SJCRH30 (cell line): ENCODE measurements around the gene EHMT1. TPM values are rescaled to one million over a fixed set of nuclear protein-coding genes. Genes with fewer than 3 reads are reported as not detected.
"Not testable (repeated sequence)": the region's sequence is repeated elsewhere in the genome, so short reads cannot be mapped to it uniquely, and the experiment has no call there.

Source experiments
- DNase-seq, 2 experiments: peaks; one replicate each; pipeline ENCODE4 v3.0.0-alpha.2; 2015 to 2020
- H3K27ac ChIP-seq: fragments of 250-450 bp; sonication (Bioruptor Pico); 2 replicates; pipeline ENCODE4 v1.5.1; 2020; ENCODE audit warnings: mild to moderate bottlenecking, moderate library complexity
- H3K27me3 ChIP-seq: fragments of 250-450 bp; sonication (Bioruptor Pico); 2 replicates; pipeline ENCODE4 v1.5.1; 2020; ENCODE audit warnings: mild to moderate bottlenecking, moderate library complexity
- H3K36me3 ChIP-seq: fragments of 250-450 bp; sonication (Bioruptor Pico); 2 replicates; pipeline ENCODE4 v1.5.1; 2020; ENCODE audit warnings: mild to moderate bottlenecking, moderate library complexity
- H3K4me1 ChIP-seq: fragments of 250-450 bp; sonication (Bioruptor Pico); 2 replicates; pipeline ENCODE4 v1.5.1; 2020; ENCODE audit warnings: mild to moderate bottlenecking, moderate library complexity
- H3K4me3 ChIP-seq: fragments of 250-450 bp; sonication (Bioruptor Pico); 2 replicates; pipeline ENCODE4 v1.5.1; 2020; ENCODE audit warnings: mild to moderate bottlenecking, moderate library complexity
- H3K9me3 ChIP-seq: fragments of 250-450 bp; sonication (Bioruptor Pico); replicated peaks from 2 replicates; pipeline ENCODE4 v1.5.1; 2020; ENCODE audit warnings: mild to moderate bottlenecking, moderate library complexity
- total RNA-seq: library from RNA; depleted of rRNA; stranded (reverse); fragments of >200 nt; shearing (Covaris generic); gene quantifications from 2 replicates; pipeline ENCODE4 v1.2.3, GENCODE V29; 2014

EHMT1 gene
- total RNA-seq, 1 experiment from 2014 or later = 79.6 TPM

DNA sequence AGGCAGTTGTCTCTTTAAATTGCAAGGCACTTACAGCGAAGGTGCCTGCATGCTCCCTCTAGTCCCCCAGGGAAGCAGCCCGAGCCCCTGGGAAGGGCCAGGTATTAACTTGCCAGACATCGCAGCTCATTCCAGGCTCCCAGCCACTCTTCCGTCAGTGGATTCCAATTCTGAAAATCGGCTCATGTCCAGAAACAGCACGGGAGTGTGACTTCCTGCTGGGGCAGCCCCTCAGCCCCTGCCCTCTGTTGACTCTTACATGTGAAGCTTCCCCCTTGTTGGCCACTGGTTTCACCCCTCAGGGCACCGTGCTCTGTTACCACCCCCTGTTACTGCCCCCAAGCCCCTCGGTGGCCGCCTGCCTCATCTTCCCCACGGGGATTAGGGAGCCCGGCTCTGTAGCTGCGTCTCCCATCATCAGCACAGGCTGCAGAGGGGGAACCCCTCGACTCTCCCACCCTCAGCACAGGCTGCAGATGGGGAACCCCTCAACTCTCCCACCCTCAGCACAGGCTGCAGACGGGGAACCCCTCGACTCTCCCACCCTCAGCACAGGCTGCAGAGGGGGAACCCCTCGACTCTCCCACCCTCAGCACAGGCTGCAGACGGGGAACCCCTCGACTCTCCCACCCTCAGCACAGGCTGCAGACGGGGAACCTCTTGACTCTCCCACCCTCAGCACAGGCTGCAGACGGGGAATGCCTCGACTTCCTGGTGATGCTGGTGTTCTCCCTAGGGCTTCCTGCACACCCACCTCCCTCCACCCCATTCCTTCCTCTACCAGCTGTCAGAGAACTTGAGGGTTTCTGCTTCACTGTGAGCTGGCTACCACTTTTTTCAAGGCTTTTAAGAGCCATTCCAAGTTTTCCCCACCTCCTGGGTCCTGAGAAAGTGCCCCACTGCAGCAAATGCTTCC, 247.7 kb downstream of the EHMT1 start:
- Histone ChIP-seq H3K27ac (no peak overlapping the region), H3K36me3 (no peaks in the 10 kb centered on the region), H3K9me3 (no peaks in the 10 kb centered on the region), H3K4me1 (no peaks in the 10 kb centered on the region), H3K27me3 (no peaks in the 10 kb centered on the region), H3K4me3 (no peak overlapping the region)
- no peak for DNase-seq

DNA sequence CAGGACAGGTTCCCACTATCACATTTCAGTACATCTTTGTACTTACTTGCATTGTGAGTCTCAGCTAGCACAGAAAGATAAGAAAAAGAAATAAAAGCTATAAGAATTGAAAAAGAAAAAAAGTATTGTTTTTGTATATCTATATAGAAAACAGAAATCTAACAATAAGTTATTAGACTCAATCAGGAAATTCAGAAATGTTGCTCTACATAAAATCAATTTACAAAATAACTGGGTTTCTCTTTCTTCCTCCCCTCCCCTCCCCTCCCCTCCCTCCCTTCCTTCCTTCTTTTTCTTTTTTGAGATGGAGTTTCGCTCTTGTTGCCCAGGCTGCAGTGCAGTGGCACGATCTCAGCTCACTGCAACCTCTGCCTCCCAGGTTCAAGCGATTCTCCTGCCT, 251.6 kb downstream of the EHMT1 start:
- H3K4me3 ChIP-seq = no peak overlapping the region
- no peaks in the 10 kb centered on the region for H3K27me3 ChIP-seq
- H3K27ac ChIP-seq = no peak overlapping the region
- H3K9me3 ChIP-seq = no peaks in the 10 kb centered on the region
- no peaks in the 10 kb centered on the region for H3K4me1 ChIP-seq
- no peaks in the 10 kb centered on the region for H3K36me3 ChIP-seq
- DNase-seq = no peak

DNA sequence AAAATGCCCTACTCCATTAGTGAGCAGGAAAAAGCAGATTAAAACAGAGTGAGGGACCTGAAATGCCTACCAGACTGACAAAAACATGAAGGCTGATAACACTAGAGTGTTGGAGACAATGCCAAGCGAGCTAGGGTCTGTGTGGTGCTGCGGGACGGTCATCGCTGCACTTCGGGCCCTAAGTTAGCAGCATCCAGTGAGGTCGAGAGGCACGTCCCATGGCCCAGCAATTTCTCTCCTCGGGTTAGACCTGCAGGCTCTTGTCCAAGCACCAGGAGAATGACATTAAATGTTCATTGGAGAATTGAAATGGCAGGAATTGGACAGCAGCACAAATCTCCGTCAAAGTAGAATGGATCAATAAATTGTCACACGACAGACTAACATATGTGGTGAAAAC, 253.5 kb downstream of the EHMT1 start:
- no peak for DNase-seq
- H3K27me3 ChIP-seq = no peaks in the 10 kb centered on the region
- no peaks in the 10 kb centered on the region for H3K9me3 ChIP-seq
- H3K27ac ChIP-seq = no peak overlapping the region
- no peaks in the 10 kb centered on the region for H3K36me3 ChIP-seq
- H3K4me3 ChIP-seq = no peak overlapping the region
- no peaks in the 10 kb centered on the region for H3K4me1 ChIP-seq

DNA sequence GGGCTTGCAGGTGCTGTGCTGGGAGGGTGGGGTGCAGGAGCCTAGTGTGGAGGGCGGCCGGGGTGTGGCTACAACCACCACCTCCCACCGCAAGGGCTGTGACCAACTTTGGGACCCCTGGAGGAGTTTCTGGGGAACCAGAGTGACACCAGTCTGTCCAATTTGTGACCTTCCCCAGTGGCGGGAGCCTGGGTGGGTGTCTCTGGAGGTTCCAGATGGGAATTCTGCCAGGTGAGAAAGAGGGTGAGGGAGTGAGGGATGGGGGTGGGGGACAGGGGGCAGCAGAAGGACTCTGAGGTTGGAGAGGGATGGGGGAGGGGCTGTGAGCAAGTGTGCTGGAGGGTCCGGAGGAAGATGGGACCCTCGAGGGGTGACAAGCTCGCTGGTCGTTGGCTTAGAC, 254.6 kb downstream of the EHMT1 start:
- Histone ChIP-seq H3K4me1 (no peaks in the 10 kb centered on the region), H3K9me3 (no peaks in the 10 kb centered on the region), H3K4me3 (no peak overlapping the region), H3K27ac (no peak overlapping the region), H3K36me3 (no peaks in the 10 kb centered on the region), H3K27me3 (no peaks in the 10 kb centered on the region)
- no peak for DNase-seq

DNA sequence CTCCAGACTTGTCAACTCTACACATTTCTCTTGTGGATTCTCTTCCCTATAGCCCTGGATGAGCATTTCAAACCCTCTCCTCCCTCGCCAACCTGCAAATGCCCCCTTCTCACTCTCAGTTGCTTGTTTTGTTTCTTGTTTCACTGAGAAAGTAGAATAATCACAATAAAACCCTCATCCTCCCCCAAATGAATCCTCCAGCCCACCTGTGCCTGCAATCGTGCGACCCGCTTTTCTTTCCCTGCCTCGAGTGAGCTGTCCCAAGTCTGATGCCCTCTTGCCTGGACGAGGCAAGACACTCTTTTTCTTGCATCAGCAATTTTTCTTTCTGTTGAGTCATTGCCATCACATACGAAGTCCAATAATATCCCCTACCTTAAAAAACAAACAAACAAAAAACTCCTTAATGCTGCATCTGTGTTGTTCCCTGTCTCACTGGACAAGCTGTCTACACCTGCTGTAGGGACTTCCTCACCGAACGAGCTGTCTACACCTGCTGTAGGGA, 255.1 kb downstream of the EHMT1 start:
- Histone ChIP-seq H3K4me1 (no peaks in the 10 kb centered on the region), H3K4me3 (no peak overlapping the region), H3K9me3 (no peaks in the 10 kb centered on the region), H3K27ac (no peak overlapping the region), H3K36me3 (no peaks in the 10 kb centered on the region), H3K27me3 (no peaks in the 10 kb centered on the region)
- DNase-seq = no peak

DNA sequence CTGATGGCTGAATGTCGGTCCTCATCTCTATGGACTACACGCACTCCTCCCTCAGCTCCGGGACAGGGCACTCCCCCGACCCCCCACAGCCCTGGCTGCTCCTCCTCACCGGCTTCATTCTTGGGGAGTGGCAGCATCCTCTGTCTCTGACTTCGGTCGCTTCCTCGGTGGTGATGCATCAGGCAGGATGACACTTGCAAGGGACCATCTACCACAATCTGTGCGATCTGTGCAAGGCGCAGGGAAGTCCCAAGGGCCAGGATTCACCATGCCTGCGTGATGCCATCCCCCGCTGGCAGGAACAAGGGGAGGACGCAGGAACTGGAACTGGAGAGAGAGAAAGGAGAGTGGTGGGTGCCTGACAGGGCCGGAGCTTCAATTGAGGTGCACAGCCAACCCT, 256.5 kb downstream of the EHMT1 start:
- DNase-seq = no peak

DNA sequence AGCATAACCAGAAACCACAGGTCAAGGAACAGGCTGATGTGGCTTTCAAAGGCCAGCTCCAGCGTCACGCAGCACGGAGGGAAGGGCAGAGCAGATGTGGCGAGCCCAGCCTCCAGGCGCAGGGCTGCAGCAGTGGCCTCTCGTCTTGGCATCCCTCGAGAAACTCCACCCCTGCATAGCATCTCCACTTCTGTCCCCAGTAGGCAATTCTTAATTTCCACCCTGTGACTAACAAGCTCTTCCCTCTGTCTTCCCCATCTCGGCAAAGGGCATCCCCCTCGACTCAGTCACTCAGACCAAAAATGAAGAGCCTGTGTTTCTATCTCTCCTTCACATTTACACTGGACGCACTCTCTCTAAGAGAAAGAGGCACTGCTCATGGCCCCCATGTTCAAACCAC, 257.0 kb downstream of the EHMT1 start:
- no peak for DNase-seq
- Histone ChIP-seq H3K9me3 (no peaks in the 10 kb centered on the region), H3K27me3 (no peaks in the 10 kb centered on the region), H3K4me1 (no peaks in the 10 kb centered on the region), H3K27ac (no peak overlapping the region), H3K36me3 (no peaks in the 10 kb centered on the region), H3K4me3 (no peak overlapping the region)

More for the DNA sequence above, 256.5 kb downstream of the EHMT1 start:
- Histone ChIP-seq H3K27ac (no peak overlapping the region), H3K4me3 (no peak overlapping the region), H3K27me3 (no peaks in the 10 kb centered on the region), H3K36me3 (no peaks in the 10 kb centered on the region), H3K4me1 (no peaks in the 10 kb centered on the region), H3K9me3 (no peaks in the 10 kb centered on the region)

DNA sequence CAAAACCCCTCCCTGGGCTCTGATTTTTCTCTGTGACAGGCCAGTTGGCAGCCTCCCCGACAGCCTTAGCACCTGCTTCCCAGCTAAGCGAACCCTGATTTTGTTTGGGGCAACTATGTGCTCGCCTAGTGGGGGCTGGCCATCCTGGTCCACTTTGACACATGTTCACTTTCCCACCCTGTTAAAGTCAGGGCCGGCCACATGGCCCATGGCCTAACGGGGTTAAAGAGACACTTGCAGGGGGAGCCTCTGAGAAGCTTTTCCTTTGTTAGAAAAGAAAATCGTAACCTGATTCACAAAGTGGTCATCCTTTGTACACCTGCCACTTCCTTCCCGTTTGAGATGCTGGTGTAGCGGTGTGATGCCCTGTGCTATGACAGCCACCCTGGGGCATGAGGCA, 257.5 kb downstream of the EHMT1 start:
- no peaks in the 10 kb centered on the region for H3K36me3 ChIP-seq
- no peak for DNase-seq
- no peak overlapping the region for H3K4me3 ChIP-seq
- no peaks in the 10 kb centered on the region for H3K27me3 ChIP-seq
- no peak overlapping the region for H3K27ac ChIP-seq
- no peaks in the 10 kb centered on the region for H3K9me3 ChIP-seq
- no peaks in the 10 kb centered on the region for H3K4me1 ChIP-seq

DNA sequence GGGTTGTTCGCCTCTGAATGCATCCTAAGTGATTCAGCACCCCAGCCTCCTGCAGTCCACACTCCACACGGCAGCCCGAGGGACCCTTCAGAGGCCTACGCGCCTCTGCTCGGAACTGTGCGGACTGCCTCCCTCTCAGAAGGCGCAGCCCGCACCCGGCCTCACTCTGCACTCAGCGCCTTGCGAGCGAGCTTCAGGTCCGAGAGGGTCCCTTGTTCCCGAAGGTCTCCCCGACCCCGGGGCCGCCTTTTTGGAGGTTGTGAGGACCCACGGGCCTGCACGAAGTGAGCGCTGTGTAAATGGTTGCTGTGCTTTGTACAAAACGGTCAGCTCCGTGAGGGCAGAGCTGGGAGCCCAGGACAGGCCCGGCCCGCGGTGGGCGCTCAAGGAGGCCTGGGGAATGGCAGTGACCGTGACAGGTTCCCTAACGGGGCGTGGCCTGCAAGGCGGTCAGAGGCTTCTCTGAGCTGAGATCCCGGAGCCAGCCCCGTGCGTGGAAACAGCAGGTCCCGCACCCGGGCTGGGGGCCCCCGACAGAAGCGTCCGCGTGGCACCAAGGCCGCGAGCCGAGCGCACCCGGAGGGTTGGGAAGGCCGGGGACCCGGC, 258.1 kb downstream of the EHMT1 start:
- no peaks in the 10 kb centered on the region for H3K36me3 ChIP-seq
- H3K9me3 ChIP-seq = no peaks in the 10 kb centered on the region
- H3K4me3 ChIP-seq = no peak overlapping the region
- DNase-seq = no peak
- H3K4me1 ChIP-seq = no peaks in the 10 kb centered on the region
- H3K27ac ChIP-seq = no peak overlapping the region
- H3K27me3 ChIP-seq = no peaks in the 10 kb centered on the region

DNA sequence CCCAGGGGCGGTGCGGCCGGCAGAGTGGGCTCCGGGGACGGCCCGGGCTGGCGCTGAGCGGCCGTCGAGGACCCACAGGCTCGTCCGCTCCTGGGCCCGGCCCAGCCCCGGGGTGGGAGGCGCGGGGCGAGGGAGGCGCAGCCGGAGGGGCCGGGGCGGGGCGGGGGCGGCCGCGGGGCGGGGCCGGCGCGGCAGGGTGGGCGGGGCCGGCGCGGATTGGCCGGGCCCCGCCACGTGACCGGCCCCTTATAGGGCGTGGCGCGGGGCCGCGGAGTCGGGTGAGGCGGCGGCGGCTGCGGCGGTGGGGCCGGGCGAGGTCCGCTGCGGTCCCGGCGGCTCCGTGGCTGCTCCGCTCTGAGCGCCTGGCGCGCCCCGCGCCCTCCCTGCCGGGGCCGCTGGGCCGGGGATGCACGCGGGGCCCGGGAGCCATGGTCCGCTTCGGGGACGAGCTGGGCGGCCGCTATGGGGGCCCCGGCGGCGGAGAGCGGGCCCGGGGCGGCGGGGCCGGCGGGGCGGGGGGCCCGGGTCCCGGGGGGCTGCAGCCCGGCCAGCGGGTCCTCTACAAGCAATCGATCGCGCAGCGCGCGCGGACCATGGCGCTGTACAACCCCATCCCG, 258.8 kb downstream of the EHMT1 start, which contains the start of gene CACNA1B:
Gene CACNA1B, plus strand, starts transcription at position 277 of the 617 bp plus-strand sequence. Its CDS starts 152 bp downstream, at position 429.
- H3K4me1 ChIP-seq, H3K9me3 ChIP-seq, H3K27ac ChIP-seq, DNase-seq, H3K27me3 ChIP-seq, H3K36me3 ChIP-seq, H3K4me3 ChIP-seq: not testable (repeated sequence)

DNA sequence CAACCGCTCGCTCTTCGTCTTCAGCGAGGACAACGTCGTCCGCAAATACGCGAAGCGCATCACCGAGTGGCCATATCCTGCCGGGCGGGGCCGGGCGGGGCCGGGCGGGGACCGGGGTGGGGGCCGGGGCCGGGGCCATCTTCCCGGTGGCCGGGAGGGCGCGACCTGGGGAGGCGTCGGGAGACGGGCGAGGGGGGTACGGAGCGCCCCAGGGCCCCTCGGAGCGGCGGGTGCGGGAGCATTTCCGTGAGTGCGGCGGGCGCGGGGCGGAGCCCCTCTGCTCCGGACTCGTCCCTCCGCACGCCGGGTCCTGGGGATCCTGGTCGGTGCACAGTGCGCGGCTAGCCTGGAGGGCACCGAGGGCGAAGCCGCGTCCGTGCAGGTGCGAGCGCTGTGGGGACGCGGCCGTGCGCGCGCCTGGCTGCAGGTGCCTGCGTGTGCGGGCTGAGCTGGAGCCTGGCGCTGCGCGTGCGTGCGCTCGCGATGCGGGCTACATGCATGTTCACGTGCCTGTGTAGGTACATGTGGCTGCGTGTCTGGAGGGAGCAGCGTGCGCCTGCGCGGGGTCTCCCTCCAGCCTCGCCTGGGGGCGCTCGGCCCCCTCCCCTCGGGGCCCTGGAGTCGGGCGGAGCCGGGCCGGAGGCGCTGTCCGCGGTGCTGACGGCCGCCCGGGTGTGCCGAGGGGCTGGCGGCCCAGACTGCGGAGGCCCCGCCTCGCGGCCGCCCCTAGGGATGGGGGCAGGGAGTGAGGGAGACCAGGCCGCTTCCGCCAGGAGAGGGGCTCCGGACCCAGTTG, 259.5 kb downstream of the EHMT1 start:
- H3K27me3 ChIP-seq = no peaks in the 10 kb centered on the region
- no peak for DNase-seq
- H3K4me3 ChIP-seq = no peak overlapping the region
- no peak overlapping the region for H3K27ac ChIP-seq
- H3K4me1 ChIP-seq = no peaks in the 10 kb centered on the region
- no peaks in the 10 kb centered on the region for H3K9me3 ChIP-seq
- no peaks in the 10 kb centered on the region for H3K36me3 ChIP-seq

DNA sequence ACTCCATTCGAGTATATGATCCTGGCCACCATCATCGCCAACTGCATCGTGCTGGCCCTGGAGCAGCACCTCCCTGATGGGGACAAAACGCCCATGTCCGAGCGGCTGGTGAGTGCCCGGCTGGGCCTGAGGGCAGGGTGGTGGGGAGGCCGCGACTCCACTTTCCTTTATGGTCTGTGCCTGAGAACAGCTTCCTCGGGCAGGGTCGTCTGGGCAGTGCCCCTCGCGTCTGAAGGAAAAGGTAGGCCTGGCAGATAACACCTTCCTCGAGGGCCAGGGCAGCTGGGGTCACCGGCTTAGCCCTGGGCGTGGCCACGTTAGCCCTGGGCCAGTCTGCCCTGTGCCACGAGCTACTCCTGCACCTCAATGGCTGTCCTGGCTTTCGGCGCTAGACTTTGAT, 260.2 kb downstream of the EHMT1 start:
- Histone ChIP-seq H3K4me1 (no peaks in the 10 kb centered on the region), H3K27ac (no peak overlapping the region), H3K4me3 (no peak overlapping the region), H3K9me3 (no peaks in the 10 kb centered on the region), H3K27me3 (no peaks in the 10 kb centered on the region), H3K36me3 (no peaks in the 10 kb centered on the region)
- no peak for DNase-seq

DNA sequence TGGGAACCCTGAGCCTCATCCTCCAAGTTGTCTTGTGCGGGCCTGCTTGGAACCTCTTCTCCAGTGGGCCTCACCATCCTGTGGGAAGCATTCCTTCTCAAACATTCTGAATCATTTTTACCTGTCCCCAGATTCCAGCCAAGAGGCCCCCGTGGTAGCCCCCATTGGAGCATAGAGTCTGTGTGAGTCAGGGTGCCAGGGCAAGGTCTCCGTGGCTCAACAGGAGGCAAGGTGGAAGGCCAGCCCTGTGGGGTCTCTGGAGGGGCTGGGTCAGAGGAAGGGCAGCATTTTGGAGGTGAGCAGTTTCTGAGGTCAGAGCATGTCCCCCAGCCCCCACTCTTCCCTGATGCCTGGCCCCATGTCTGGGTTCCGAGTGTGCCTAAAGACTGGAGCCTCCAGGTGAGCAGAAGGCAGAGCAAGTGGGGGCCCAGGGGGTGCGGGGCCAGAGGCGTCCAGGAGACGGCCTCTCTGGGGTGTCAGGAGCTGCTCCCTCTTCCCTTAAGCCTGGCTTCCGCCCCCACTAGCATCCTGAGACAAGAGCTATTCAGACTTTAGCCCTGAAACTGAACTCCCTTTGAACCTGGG, 260.9 kb downstream of the EHMT1 start:
- no peak for DNase-seq
- H3K4me1 ChIP-seq = no peaks in the 10 kb centered on the region
- H3K4me3 ChIP-seq = no peak overlapping the region
- no peaks in the 10 kb centered on the region for H3K9me3 ChIP-seq
- no peaks in the 10 kb centered on the region for H3K27me3 ChIP-seq
- H3K27ac ChIP-seq = no peak overlapping the region
- no peaks in the 10 kb centered on the region for H3K36me3 ChIP-seq
